GM21529 (cell line): Measurements from ENCODE around the gene GSTM1.
A peak's percentile ranks its signal among the peaks of the same experiment; 100 is the strongest.
"Not testable (repeated sequence)": the region's sequence is repeated elsewhere in the genome, so short reads cannot be mapped to it uniquely, and the experiment has no call there.

ENCODE experiments used
- ATAC-seq: cut with Tn5 transposase; IDR thresholded peaks from one replicate; pipeline ENCODE4 v1.9.1; 2021; ENCODE audit not compliant: unreplicated experiment

GSTM1 gene

DNA sequence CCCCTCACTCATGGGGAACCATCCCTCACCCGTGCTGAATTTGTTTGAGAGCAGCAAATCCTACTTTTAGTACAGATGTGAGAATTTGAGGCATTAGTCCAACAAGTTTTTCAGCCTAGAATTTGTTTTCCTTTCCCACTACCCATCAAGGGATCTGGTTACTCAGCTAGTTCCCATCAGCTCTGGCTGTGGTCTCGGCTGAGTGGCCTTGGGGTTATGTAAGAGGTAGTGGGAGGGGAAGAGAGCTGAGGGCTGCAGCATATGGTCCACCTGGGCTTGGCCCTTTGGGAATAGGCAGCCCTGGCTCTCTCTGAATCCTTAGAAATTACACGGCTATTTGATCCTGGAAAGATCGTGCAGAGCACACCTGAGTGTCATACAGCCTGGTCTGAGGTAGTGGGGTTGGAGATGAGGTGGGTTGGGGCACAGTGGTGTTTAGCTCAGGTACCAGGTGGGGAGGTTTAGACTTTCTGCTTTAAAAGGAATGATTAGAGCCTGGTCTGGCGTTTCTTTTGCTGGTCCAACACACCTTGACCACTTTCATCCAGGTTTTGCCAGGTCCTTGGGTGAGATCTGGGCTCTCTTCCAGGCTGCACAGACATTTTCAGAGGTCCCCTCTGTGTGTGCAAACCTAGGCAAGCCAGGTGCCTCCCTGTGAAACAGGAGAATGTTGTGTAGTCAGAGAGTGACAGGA, 27.5 kb upstream of the GSTM1 start:
- no peak for ATAC-seq

DNA sequence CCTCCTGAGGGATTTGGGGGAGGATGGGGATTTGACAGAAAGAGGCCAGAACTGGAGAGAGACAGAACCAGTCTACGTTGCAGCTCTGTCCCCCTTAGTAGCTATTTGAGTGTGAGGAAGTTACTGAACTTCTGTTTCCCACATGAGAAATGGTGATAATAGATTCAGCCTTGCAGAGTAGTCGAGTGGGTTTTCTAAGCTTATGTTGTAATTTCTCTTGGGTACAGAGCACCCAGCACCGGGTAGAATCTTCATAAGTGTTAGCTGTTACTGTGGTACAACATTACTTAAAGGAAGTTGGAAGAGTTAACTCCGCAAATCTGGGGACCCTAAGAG, 27.0 kb upstream of the GSTM1 start:
- not testable (repeated sequence) for ATAC-seq

DNA sequence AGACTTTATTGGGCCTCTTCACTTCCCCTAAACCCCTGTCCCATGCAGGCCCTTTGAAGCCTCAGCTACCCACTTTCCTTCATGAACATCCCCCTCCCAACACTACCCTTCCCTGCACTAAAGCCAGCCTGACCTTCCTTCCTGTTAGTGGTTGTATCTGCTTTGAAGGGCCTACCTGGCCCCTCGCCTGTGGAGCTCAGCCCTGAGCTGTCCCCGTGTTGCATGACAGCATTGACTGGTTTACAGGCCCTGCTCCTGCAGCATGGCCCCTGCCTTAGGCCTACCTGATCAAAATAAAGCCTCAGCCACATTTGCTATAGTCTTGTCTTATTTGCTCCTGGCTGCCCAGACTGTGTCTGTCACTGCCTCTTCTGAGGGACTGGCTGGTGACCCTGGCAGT, 26.2 kb upstream of the GSTM1 start:
- no peak for ATAC-seq

DNA sequence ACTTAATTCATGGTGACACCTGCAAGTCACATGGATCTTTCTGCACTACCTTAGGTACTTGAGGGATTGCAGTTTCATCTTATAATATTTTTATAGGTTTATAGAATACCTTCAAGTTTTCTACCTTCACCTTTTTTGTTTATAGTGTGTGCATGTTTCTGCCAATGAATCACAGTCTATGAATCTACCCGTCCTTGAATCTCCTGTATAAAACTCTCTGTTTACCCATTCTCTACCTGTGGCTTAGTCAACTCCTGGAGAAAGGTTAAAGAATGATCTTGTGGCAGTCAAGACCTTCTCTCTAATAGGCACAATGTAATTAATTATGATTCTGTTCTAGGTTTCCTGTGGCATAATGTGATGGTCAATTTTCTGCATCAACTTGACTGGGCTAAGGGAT, 22.9 kb upstream of the GSTM1 start:
- ATAC-seq: no peak

DNA sequence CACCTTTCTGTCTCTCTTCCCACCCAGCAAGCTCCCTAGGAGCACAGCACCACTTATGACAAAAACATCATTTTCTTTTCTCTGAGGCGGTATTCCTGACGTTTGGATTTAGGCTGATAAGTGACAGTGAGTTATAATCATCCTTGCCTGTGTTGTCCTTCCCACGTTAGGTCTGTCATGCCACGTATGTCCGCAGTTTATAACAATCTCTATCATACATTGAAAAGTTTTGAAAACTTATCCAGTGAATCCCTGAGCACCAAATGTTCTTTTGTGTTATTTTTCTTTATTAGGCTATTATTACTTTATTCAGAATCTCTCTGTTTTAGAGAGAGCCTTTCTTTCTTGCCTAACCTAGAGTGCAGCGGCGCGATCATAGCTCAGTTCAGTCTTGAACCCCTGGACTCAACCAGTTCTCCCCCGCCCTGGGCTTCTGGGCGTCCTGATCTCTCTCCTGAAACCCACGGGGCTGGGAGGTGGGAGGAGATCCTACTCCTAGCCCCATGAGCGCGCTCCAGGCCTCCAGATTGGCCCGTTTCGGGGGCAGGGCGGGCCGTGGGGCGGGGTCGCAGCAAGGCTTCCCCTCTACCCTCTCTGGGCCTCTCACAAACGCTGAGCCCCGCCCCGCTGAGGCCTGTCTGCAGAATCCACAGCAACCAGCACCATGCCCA, 20.0 kb upstream of the GSTM1 start, which contains the start of gene GSTM2:
GSTM2 (plus strand) TSS at position 606 of the 671 bp plus-strand sequence; CDS start at position 665, 59 bp downstream.
- ATAC-seq: peak; percentile 94

DNA sequence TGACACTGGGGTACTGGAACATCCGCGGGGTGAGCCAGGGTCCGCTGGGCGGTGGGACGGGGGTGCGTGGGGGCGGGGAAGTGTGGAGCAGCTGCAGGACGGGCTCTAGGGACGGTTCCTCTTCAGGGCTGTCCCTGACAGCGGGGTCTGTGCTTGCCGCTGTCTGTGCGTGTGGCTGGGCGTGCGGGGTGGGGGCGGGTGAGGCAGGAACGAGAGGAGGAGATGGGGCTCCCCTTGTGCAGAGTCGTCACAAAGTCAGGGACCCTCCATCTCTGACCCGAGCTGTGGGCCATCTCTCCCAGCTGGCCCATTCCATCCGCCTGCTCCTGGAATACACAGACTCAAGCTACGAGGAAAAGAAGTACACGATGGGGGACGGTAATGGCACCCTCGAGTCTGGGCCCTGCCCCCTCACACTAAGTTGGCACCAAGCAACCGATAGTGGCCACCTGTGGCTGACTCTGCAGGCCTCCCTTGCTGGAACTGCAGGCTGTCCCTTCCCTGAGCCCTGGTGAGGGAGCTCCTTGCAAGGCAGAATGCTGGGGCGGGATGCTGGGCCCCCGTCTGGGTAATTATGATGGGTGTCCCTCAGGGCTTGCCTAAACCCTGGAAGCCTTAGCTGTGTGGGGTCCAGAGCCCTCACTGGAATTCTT, 19.4 kb upstream of the GSTM1 start:
- no peak for ATAC-seq

DNA sequence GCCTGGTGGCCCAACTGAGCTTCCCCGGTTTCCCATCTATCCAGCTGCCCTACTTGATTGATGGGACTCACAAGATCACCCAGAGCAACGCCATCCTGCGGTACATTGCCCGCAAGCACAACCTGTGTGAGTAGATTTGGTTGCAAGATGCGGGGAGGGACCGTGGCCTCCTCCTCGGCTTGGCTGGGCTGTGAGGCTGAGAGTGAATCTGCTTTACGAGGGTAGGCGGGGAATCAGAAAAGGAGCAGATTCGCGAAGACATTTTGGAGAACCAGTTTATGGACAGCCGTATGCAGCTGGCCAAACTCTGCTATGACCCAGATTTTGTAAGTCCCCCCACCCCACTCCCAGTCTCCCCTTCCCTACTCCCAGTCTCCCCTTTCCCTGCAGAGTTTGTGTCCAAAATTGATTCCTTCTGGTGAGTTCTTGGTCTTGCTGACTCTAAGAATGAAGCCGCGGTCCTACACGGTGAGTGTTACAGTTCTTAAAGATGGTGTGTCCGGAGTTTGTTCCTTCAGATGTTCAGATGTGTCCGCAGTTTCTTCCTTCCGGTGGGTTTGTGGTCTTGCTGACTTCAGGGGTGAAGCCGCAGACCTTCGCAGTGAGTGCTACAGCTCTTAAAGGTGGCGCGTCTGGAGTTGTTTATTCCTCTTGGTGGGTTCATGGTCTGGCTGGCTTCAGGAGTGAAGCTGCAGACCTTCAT, 18.2 kb upstream of the GSTM1 start:
- ATAC-seq: no peak

DNA sequence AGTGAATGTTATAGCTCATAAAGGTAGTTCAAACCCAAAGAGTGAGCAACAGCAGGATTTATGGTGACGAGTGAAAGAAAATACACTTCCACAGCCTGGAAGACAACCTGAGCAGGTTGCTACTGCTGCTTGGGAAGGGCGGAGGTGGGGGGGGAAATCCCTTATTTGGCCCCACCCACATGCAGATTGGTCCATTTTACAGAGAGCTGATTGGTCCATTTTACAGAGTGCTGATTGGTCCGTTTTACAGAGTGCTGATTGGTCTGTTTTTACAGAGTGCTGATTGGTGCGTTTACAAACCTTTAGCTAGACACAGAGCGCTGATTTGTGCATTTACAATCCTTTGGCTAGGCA, 17.7 kb upstream of the GSTM1 start:
- not testable (repeated sequence) for ATAC-seq

DNA sequence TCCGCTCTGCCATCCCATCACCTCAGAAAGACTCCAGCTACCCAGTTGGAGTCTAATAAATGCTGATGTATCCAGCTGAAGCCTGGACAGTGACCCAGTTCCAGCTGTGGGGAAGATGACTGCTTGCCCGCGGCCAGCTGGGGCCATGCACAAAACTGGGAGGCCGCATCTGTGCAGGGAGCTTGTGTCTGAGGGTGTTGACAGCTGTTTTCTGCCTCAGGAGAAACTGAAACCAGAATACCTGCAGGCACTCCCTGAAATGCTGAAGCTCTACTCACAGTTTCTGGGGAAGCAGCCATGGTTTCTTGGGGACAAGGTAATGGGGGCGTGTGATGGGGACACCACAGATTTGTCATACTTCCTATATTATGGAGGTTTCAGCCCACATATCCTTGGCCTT, 16.6 kb upstream of the GSTM1 start:
- no peak for ATAC-seq

DNA sequence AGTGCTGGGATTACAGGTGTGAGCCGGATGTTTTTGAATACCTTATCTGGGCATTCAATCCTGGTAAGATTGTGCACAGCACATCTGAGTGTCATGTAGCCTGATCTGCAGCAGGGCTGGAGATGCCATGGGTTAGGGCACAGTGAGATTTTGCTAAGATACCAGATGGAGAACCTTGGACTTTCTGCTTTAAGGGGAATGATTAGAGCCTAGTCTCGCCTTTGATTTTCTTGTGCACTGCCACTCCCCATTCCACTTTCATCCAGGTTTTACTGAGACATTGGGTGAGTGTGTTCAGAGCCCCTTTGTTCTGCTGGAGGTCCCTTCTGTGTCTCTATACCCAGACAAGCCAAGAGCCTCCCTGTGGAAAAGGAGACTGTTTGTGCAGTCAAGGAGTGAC, 13.8 kb upstream of the GSTM1 start:
- ATAC-seq: not testable (repeated sequence)

DNA sequence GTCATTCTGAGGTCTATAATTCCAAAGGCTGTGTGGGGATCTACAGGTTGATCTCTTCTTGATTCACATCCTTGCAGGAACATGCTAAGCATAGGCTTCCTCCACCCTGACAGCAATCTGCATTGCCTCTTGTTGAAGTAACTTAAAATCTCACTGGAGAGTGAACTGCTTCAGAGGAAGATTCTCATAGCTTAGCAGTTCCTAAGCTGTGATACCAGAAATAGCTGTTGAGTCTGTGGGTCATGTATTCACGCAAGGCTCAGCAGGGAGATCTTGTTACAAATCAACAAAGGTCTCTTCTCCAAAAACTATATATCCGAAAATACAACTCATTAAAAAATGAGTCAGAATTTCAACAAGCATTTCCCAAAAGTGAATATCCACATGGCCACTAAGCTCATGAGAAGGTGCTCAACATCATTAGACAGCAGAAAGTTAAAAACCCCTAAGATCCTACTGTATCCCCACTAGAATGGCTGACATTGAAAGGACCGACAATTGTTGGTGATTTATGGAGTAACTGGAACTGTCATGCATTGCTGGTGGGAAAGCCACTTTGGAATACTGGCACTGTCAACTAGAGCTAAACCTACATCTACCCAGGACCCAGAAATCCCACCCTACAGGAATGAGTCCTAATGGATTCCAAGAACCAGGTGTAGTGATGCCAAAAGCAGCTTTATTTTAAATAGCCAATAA, 10.8 kb upstream of the GSTM1 start:
- ATAC-seq: not testable (repeated sequence)

DNA sequence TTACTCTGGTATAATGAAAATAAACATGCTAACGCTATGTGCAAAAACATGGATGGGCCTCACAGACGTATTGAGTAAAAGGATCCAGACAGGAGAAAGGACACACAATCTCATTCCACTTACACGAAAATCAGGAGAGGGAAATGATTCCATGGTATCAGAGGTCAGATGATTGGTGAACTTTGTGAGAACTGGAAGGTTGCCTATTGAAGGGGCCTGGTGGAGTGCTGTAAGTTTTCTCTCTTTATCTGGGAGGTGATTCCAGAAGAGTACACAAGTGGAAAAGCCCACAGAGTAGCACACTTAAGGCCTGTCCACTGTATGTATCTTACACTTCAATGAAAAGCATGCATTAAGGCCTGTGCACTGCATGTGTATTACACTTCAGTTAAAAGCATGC, 10.2 kb upstream of the GSTM1 start:
- ATAC-seq: no peak

DNA sequence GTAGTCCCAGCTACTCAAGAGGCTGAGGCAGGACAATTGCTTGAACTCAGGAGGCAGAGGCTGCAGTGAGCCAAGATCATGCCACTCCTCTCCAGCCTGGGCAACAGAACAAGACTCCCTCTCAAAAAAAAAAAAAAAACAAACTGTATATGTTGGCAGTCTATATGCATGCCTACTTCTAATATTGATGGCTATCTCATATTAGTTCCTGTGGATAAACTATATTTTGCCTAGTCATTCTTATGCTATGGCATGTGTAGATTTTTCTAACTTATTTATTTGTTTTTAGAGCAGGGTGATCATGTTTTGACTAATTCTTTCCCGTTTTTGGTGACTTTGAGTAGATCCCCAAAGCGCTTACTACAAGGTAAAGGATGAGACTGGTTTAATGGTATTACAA, 9.0 kb upstream of the GSTM1 start:
- ATAC-seq: not testable (repeated sequence)

DNA sequence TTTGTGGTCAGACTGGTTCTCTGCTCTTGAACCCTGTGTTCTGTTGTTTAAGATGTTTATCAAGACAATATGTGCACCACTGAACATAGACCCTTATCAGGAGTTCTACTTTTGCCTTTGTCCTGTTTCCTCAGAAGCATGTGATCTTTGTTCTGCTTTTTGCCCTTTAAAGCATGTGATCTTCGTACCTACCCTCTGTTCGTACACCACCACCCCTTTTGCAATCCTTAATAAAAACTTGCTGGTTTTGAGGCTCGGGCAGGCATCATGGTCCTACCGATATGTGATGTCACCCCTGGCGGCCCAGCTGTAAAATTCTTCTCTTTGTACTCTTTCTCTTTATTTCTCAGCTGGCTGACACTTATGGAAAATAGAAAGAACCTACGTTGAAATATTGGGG, 2.8 kb upstream of the GSTM1 start:
- ATAC-seq: not testable (repeated sequence)

DNA sequence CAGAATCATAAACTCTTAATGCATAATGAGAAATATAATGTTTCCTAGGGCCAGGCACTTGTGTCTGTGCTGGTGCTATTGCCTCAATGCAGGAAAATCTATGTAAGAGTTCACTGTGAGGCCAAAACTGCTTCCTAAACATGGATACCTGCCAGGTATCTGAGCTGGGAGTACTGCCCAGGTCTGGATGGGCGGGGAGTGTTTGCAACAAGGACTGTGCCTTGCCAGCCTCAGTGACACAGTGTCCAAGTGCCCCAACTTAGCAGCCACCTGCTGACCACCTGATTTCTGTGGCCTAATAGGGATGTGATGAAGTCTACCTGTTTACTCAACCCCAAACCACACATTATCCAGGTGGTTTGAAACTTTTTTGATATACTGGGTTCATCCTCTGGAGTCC, 2.2 kb upstream of the GSTM1 start:
- ATAC-seq: not testable (repeated sequence)

DNA sequence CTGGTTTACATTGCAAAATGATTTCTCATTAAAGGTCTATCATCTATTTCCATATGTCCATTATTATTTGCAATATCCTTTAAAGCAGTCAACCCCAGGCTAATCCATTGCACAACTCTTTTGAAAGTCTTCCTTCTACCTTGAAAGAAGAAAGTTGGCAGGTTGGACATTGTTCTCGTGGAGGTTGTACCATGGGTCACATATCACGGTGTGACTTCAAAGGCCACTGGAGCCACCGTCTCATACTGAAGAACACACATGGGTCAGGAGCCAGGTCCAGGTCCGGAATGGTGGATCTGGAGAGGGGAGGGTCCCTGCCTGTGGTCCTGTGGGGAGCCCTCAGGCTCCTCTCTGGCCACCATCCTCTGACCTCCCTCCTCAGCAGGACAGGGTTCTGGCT, 1.7 kb upstream of the GSTM1 start:
- not testable (repeated sequence) for ATAC-seq

DNA sequence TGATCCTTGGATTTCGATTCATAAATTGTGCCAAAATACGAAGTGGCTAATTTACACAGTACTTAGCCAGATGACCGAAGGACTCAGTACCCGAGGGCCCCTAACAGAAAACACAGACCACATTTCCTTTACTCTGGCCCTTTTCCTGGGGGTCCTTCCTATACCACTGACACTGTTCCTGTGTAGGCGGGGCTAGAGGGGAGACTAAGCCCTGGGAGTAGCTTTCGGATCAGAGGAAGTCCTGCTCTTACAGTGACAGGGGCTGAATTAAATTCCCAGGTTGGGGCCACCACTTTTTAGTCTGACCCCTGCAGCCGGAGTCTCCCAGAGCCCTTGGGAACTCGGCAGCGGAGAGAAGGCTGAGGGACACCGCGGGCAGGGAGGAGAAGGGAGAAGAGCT, 508 bp upstream of the GSTM1 start:
- peak; percentile 16 for ATAC-seq

DNA sequence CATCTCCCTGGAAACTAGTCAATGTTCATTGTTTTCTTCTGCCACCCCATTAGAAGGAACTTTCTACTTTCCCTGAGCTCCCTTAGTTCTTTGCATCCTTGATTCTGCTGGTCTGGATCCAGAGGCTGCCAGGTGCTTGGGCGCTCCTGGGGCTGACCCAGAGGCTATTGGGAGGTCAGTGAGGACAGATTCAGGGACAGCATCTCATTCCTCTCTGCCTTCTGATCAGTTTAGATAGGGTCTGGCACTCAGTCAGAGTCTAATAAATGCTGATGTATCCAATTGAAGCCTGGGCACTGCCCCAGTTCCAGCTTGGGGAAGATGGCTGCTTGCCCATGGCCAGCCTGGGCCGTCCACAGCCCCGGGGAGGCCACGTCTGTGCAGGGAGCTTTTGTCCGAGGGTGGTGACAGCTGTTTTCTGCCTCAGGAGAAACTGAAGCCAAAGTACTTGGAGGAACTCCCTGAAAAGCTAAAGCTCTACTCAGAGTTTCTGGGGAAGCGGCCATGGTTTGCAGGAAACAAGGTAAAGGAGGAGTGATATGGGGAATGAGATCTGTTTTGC, 2.3 kb downstream of the GSTM1 start:
- ATAC-seq: no peak

DNA sequence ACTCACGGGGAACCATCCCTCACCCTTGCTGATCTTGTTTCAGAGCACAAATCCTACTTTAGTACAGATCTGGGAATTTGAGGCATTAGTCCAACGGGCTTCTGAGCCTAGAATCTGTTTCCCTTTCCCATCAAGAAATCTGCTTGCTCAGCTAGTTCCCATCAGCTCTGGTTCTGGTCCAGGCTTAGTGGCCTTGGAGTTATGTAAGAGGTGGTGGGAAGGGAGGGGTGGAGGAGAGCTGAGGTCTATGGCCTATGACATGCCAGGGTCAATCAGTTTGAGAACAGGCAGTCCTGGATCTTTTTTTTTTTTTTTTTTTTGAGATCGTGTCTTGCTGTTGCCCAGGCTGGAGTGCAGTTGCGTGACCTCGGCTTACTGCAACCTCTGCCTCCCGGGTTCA, 4.1 kb downstream of the GSTM1 start:
- no peak for ATAC-seq

DNA sequence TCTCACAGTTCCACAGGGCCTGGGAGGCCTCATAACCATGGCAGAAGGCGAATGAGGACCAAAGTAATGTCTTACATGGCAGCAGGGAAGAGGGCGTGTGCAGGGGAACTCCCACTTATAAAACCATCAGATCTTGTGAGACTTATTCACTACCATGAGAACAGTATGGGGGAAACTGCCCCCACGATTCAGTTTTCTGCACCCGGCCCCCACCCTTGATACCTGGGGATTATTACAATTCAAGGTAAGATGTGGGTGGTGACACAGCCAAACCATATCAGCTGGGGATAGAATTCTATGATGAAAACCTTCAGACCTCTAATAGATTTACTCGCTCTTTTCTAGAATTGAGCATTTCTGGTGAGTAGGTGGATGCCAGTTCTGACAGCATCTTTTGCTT, 6.8 kb downstream of the GSTM1 start:
- ATAC-seq: not testable (repeated sequence)

DNA sequence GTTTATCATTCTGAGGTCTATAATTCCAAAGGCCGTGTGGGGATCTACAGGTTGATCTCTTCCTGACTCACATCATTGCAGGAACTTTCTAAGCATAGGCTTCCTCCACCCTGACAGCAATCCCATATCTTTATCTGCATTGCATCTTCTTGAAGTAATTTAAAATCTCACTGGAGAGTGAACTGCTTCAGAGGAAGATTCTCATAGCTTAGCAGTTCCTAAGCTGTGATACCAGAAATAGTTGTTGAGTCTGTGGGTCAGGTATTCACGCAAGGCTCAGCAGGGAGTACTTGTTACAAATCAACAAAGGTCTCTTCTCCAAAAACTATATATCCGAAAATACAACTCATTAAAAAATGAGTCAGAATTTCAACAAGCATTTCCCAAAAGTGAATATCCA, 7.5 kb downstream of the GSTM1 start:
- ATAC-seq: not testable (repeated sequence)
